ENCODE measurements around the gene TMEM39A. TPM values are rescaled to one million over a fixed set of nuclear protein-coding genes. Genes with fewer than 3 reads are reported as not detected.

The TMEM39A gene, protein sequence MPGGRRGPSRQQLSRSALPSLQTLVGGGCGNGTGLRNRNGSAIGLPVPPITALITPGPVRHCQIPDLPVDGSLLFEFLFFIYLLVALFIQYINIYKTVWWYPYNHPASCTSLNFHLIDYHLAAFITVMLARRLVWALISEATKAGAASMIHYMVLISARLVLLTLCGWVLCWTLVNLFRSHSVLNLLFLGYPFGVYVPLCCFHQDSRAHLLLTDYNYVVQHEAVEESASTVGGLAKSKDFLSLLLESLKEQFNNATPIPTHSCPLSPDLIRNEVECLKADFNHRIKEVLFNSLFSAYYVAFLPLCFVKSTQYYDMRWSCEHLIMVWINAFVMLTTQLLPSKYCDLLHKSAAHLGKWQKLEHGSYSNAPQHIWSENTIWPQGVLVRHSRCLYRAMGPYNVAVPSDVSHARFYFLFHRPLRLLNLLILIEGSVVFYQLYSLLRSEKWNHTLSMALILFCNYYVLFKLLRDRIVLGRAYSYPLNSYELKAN
- 40.2 TPM for total RNA-seq (2021; ENCODE audit: unreplicated experiment)
- polyA plus RNA-seq (2012): 38.7 and 48.4 TPM in 2 replicates
- Bru-seq, nascent RNA: percentile 96 among the genes with signal in this experiment
- percentile 89 among the genes with signal in this experiment for BruChase-seq, experiment 1, labeled RNA remaining after a 6-hour chase
- percentile 94 among the genes with signal in this experiment for BruChase-seq, experiment 2, labeled RNA remaining after a 2-hour chase
- long read RNA-seq, full-length matches to known transcripts: 16 of 39 reads
- long read RNA-seq, partial matches to known transcripts: 4 of 39 reads
- long read RNA-seq, other reads (novel, unspliced or antisense): 19 of 39 reads

DNA sequence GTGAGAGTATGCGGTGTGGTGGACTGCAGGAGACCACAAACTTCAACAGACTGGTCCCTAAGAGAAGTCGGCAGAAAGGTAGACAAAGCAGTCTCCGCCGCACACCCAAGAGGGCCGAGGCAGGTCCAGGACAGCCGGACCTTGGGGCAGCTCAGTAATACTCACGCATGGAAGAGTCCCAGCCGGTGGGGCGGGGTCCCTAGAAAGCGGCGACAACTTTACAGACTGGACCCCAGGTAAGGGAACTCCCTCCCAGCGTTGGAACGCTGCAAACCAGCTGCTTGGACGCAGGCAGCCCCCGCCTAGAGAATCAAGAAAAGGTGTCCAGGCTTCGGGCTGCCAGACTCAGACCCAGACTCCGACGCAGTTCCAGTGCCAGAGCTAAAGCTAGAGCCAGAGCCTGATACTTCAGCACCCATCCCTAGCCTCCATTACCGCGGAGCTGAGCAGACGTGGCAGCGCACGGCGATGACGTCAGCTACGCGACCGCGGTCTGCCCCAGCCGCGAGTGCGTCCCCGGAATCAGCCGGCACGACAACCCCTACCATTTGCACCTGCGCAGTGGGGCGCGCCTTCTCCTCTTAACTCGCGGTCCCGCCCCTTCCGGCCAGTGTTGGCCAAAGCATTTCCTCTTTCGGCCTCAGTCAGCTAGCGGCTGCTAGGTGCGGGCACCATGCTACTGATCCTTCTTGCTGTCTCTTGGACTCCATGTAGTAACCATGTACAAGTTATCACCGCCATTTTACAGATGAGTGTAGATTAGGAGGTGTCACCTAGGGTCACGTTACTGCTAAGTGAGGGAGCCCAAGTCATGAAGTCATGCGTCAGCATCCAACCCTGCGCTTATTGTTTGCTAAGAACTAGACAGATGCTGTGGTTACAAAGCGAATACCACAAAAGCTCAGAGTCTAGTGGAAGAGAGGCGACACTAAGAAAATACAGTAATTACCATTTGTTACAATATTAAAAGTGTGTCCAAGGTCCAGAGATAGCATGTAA lies at the start of gene TMEM39A:
TMEM39A (minus strand) TSS at position 445 of the 999 bp plus-strand sequence. CDS start 1,541 bp downstream, outside the sequence.
- ATAC-seq (peak; percentile 95), DNase-seq (ENCODE audit: low read depth, low spot score) (peak; percentile 95)
- Histone ChIP-seq H3K9me2 (ENCODE audit: insufficient read depth) (no peaks in the 10 kb centered on the region), H3K36me3 (ENCODE audit: control insufficient read depth in 1 of 2, insufficient read depth in 2 of 2, low read length in 2 of 2) (peaks cover 10 to 28% of the 10 kb centered on the region in 2 experiments), H3K9ac (ENCODE audit: low read length) (peak within 1 kb of the TSS; percentile 97), H3K4me2 (ENCODE audit: low read length) (peak within 1 kb of the TSS; percentile 97), H3K4me3 (replicated peaks in 1 of 2; ENCODE audit: low read depth in 1 of 2, low read length in 2 of 2) (peak within 1 kb of the TSS; percentile 91 to 99), H4K20me1 (ENCODE audit: insufficient read depth) (no peaks in the 10 kb centered on the region), H3K9me3 (ENCODE audit: control insufficient read depth in 1 of 2, insufficient read depth in 1 of 2, low read depth in 1 of 2, low read length in 2 of 2) (no peaks in the 10 kb centered on the region), H3K27me3 (ENCODE audit: insufficient read depth, low read length) (no peaks in the 10 kb centered on the region), H3K4me1 (ENCODE audit: control insufficient read depth in 1 of 2, insufficient read depth in 2 of 2, low read length in 2 of 2) (peaks cover 13 to 23% of the 10 kb centered on the region in 2 experiments), H3K27ac (ENCODE audit: low read depth, low read length) (peak within 1 kb of the TSS; percentile 56), H3K79me2 (ENCODE audit: insufficient read depth, low read length) (peaks cover 45% of the 10 kb centered on the region), H2AFZ (ENCODE audit: low read depth, low read length, poor library complexity, severe bottlenecking) (peak within 1 kb of the TSS; percentile 63)
- ChIA-PET POLR2A (interaction anchor here (0.7 to 1.5 kb wide), 7 partner anchors 9 to 213 kb away, joined by 3 to 7 read pairs (median 3); partner anchors contain the start of genes COX17 and TIMMDC1), CTCF (interaction anchor here (0.7 kb wide), 1 partner anchor 13 kb away, joined by 3 read pairs; no protein-coding TSS in a partner anchor), RAD21 (ENCODE audit: low non-redundant PET in 1 of 2, low total read pairs in 2 of 2, uncharacterized antibody in 2 of 2, unreplicated experiment in 2 of 2) (no interaction called here)
- TSS peak; percentile 81 for BruUV-seq (replicated peaks)
- intact Hi-C loops (cut with micrococcal nuclease): loop anchor here (10.0 kb wide), 2 partner anchors 211 to 631 kb away; partner anchors contain the start of genes COX17 and GSK3B
- TF ChIP-seq, protein P1, sequence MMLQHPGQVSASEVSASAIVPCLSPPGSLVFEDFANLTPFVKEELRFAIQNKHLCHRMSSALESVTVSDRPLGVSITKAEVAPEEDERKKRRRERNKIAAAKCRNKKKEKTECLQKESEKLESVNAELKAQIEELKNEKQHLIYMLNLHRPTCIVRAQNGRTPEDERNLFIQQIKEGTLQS (IDR thresholded peaks at IDR 0.05): no peak
- peak; percentile 99 for TF ChIP-seq POLR2AphosphoS5 (IDR thresholded peaks at IDR 0.05; ENCODE audit: low read depth, low read length)
- TF ChIP-seq JUND (IDR thresholded peaks at IDR 0.05): no peak; the same call in 1 of the 2 replicates
- no peak for TF ChIP-seq ZFX (IDR thresholded peaks at IDR 0.05)
- TF ChIP-seq EZH2 (IDR thresholded peaks at IDR 0.05): no peak
- TF ChIP-seq SIN3A (IDR thresholded peaks at IDR 0.05; ENCODE audit: low read depth): peak; percentile 97
- TF ChIP-seq, protein P2, sequence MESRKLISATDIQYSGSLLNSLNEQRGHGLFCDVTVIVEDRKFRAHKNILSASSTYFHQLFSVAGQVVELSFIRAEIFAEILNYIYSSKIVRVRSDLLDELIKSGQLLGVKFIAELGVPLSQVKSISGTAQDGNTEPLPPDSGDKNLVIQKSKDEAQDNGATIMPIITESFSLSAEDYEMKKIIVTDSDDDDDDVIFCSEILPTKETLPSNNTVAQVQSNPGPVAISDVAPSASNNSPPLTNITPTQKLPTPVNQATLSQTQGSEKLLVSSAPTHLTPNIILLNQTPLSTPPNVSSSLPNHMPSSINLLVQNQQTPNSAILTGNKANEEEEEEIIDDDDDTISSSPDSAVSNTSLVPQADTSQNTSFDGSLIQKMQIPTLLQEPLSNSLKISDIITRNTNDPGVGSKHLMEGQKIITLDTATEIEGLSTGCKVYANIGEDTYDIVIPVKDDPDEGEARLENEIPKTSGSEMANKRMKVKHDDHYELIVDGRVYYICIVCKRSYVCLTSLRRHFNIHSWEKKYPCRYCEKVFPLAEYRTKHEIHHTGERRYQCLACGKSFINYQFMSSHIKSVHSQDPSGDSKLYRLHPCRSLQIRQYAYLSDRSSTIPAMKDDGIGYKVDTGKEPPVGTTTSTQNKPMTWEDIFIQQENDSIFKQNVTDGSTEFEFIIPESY (IDR thresholded peaks at IDR 0.05; ENCODE audit: extremely low read depth, insufficient replicate concordance, low read length): no peak
- TF ChIP-seq EZH2phosphoT487 (IDR thresholded peaks at IDR 0.05; ENCODE audit: borderline replicate concordance): no peak
- TF ChIP-seq, protein P3, sequence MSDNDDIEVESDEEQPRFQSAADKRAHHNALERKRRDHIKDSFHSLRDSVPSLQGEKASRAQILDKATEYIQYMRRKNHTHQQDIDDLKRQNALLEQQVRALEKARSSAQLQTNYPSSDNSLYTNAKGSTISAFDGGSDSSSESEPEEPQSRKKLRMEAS (IDR thresholded peaks at IDR 0.05): peak; percentile 93
- peak; percentile 52; the same call in 1 of the 2 replicates for TF ChIP-seq EGR1 (IDR thresholded peaks at IDR 0.05; ENCODE audit: low read depth)
- peak; percentile 66; the same call in 1 of the 2 replicates for TF ChIP-seq ELF1 (IDR thresholded peaks at IDR 0.05; ENCODE audit: borderline replicate concordance, low read depth)
- TF ChIP-seq SP1 (IDR thresholded peaks at IDR 0.05; ENCODE audit: low read depth): peak; percentile 83
- TF ChIP-seq ZNF274 (IDR thresholded peaks at IDR 0.05; ENCODE audit: low read depth, low read length): no peak
- peak; percentile 96 for TF ChIP-seq SRF (IDR thresholded peaks at IDR 0.05; ENCODE audit: low read depth)
- TF ChIP-seq, protein P4, sequence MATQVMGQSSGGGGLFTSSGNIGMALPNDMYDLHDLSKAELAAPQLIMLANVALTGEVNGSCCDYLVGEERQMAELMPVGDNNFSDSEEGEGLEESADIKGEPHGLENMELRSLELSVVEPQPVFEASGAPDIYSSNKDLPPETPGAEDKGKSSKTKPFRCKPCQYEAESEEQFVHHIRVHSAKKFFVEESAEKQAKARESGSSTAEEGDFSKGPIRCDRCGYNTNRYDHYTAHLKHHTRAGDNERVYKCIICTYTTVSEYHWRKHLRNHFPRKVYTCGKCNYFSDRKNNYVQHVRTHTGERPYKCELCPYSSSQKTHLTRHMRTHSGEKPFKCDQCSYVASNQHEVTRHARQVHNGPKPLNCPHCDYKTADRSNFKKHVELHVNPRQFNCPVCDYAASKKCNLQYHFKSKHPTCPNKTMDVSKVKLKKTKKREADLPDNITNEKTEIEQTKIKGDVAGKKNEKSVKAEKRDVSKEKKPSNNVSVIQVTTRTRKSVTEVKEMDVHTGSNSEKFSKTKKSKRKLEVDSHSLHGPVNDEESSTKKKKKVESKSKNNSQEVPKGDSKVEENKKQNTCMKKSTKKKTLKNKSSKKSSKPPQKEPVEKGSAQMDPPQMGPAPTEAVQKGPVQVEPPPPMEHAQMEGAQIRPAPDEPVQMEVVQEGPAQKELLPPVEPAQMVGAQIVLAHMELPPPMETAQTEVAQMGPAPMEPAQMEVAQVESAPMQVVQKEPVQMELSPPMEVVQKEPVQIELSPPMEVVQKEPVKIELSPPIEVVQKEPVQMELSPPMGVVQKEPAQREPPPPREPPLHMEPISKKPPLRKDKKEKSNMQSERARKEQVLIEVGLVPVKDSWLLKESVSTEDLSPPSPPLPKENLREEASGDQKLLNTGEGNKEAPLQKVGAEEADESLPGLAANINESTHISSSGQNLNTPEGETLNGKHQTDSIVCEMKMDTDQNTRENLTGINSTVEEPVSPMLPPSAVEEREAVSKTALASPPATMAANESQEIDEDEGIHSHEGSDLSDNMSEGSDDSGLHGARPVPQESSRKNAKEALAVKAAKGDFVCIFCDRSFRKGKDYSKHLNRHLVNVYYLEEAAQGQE (IDR thresholded peaks at IDR 0.05; ENCODE audit: low read depth): no peak
- no peak for TF ChIP-seq FOSL1 (IDR thresholded peaks at IDR 0.05; ENCODE audit: low read depth)
